ENCODE measurements around the gene GADD45B. TPM values are rescaled to one million over a fixed set of nuclear protein-coding genes. Genes with fewer than 3 reads are reported as not detected.
"Not testable (repeated sequence)": the region's sequence is repeated elsewhere in the genome, so short reads cannot be mapped to it uniquely, and the experiment has no call there.

Gene GADD45B
- total and polyA plus RNA-seq, 7 donors: 10.9 to 94.1 (median 19.3) TPM

DNA sequence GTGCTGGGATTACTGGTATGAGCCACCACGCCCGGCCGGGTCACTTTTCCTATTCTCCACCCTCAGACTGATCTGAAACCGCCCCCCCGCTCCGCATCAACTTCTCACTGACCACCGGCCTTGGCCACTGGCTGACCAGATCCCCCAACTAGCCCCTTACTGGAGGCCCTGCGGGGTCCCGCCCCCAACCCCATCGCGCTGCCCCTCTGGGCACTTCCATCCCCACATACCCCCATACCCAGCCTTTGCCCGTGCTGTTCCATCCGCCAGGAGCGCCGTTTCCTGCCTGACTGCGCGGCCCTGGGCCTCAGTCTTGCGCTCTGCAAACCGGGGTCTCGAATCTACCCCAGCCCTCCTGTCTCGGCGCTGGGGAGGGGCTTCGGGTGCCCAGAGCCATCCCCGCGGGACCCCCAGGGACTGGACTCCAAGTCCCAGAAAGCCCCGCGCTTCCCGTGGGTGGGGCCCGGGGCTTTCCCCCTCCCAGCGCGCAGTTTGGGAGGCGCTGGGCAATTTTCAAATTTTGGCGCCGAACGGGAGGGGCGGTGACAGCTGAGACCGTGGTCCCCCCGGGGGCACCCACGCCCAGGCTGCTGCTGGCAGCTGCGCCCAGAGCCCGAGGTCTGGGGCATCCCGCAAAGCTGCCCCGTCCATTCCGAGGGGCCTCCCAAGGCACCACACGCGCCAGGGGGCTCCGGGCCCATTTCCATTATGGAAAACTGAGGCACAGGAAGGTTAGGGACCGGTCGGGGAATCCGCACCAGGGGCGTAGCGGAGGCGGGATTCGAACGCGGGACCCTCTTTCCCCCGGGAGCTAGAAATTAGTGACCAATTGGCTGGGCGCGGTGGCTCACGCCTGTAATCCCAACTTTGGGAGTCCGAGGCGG is 13.9 kb upstream of the GADD45B start:
- Histone ChIP-seq H3K27me3 (ENCODE audit: insufficient read depth in 3 of 3, low read length in 2 of 3) (no peaks in the 10 kb centered on the region), H3K36me3 (ENCODE audit: insufficient read depth in 1 of 2, low read depth in 1 of 2) (no peaks in the 10 kb centered on the region), H3K27ac (no peak overlapping the region), H3K4me1 (peaks cover 8% of the 10 kb centered on the region), H3K9me3 (no peaks in the 10 kb centered on the region), H3K4me3 (peak overlapping the region; percentile 79)
- 3% methylated on average over 57 to 62 of the region's 62 CpGs for WGBS, 3 donors
- ATAC-seq (peak; percentile 36 to 73 (median 46)), DNase-seq (peak; percentile 63 to 70)
- intact Hi-C loops (cut with DNase I): no loop called here
- TF ChIP-seq, protein P1, sequence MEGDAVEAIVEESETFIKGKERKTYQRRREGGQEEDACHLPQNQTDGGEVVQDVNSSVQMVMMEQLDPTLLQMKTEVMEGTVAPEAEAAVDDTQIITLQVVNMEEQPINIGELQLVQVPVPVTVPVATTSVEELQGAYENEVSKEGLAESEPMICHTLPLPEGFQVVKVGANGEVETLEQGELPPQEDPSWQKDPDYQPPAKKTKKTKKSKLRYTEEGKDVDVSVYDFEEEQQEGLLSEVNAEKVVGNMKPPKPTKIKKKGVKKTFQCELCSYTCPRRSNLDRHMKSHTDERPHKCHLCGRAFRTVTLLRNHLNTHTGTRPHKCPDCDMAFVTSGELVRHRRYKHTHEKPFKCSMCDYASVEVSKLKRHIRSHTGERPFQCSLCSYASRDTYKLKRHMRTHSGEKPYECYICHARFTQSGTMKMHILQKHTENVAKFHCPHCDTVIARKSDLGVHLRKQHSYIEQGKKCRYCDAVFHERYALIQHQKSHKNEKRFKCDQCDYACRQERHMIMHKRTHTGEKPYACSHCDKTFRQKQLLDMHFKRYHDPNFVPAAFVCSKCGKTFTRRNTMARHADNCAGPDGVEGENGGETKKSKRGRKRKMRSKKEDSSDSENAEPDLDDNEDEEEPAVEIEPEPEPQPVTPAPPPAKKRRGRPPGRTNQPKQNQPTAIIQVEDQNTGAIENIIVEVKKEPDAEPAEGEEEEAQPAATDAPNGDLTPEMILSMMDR (IDR thresholded peaks at IDR 0.05): no peak

DNA sequence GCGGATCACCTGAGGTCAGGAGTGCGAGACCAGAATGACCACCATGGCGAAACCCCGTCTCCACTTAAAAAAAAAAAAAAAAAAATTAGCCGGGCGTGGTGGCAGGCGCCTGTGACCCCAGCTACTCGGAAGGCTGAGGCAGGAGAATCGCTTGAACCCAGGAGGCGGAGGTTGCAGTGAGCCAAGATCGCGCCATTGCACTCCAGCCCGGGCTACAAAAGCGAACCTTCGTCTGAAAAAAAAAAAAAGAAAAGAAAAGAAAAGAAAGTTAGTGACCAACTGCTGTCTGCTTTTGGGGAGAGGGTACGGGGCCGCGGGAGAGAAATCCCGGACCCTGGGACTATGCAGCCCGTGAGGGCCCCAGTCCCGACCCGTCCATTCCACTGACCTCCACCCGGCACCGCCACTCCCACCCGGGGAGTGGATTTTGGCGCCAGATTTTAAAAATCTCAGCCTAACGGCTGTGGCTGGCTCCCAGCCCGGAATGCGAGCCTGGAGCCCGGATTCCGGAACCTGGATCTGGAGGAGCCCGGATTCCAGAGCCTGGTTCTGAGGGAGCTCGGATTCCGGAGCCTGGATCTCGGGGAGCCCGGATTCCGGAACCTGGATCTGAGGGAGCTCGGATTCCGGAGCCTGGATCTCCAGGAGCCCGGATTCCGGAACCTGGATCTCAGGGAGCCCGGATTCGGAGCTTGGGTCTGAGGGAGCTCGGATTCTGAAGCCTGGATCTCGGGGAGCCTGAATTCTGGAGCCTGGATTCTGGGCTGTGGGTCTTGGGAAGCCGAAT is 13.1 kb upstream of the GADD45B start:
- WGBS, 3 donors: 5 to 11% (median 8%) methylated on average over 43 to 46 of the region's 46 CpGs
- peaks cover 8% of the 10 kb centered on the region for H3K4me1 ChIP-seq
- TF ChIP-seq, protein P1 (IDR thresholded peaks at IDR 0.05): no peak
- H3K27ac ChIP-seq: no peak overlapping the region
- peak overlapping the region; percentile 79 for H3K4me3 ChIP-seq
- H3K9me3 ChIP-seq: no peaks in the 10 kb centered on the region
- H3K27me3 ChIP-seq (ENCODE audit: insufficient read depth in 3 of 3, low read length in 2 of 3): no peaks in the 10 kb centered on the region
- peak; percentile 61 to 78 (median 67) for ATAC-seq
- DNase-seq: peak; percentile 87 to 92
- intact Hi-C loops (cut with DNase I): no loop called here
- H3K36me3 ChIP-seq (ENCODE audit: insufficient read depth in 1 of 2, low read depth in 1 of 2): no peaks in the 10 kb centered on the region

DNA sequence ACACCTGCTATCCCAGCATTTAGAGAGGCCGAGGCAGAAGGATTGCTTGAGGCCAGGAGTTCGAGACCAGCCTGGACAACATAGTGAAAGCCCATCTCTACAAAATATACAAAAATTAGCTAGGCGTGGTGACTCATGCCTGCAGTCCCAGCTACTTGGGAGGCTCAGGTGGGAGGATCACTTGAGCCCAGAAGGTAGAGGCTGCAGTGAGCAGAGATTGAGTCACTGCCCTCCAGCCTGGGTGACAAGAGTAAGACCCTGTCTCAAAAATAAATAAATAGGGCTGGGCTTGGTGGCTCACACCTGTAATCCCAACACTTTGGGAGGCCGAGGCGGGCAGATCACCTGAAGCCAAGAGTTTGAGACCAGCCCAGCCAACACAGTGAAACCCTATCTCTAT is 12.2 kb upstream of the GADD45B start:
- ATAC-seq; intact Hi-C loops (cut with DNase I); H3K27me3 ChIP-seq (ENCODE audit: insufficient read depth in 3 of 3, low read length in 2 of 3); H3K4me1 ChIP-seq; DNase-seq; H3K27ac ChIP-seq; H3K36me3 ChIP-seq (ENCODE audit: insufficient read depth in 1 of 2, low read depth in 1 of 2); H3K9me3 ChIP-seq; H3K4me3 ChIP-seq: not testable (repeated sequence)
- 94 to 98% (median 95%) methylated on average over 5 of the region's 5 CpGs for WGBS, 3 donors

DNA sequence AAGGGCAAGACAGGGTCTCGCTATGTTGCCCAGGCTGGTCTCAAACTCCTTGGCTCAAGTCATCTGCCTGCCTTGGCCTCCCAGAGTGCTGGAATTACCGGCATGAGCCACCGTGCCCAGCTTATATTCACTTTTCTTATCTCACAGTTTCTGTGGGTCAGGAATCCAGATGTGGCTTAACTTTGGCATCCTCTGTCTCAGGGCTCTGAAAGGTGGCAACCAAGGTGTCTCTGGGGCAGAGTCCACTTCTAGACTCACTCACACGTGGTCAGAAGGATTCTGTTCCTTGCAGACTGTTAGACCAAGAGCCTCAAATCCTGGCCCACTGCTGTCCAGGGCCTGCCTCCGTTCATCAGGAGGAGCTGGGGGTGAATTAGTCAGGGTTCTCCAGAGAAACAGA is 11.5 kb upstream of the GADD45B start:
- no peaks in the 10 kb centered on the region for H3K27me3 ChIP-seq (ENCODE audit: insufficient read depth in 3 of 3, low read length in 2 of 3)
- no peak overlapping the region for H3K4me3 ChIP-seq
- H3K4me1 ChIP-seq: peaks cover 8% of the 10 kb centered on the region
- intact Hi-C loops (cut with DNase I): no loop called here
- H3K36me3 ChIP-seq (ENCODE audit: insufficient read depth in 1 of 2, low read depth in 1 of 2): no peaks in the 10 kb centered on the region
- TF ChIP-seq, protein P1 (IDR thresholded peaks at IDR 0.05): no peak
- no peaks in the 10 kb centered on the region for H3K9me3 ChIP-seq
- DNase-seq (no peak), ATAC-seq (no peak)
- WGBS, 3 donors: 49 to 61% (median 55%) methylated on average over 5 of the region's 5 CpGs
- H3K27ac ChIP-seq: no peak overlapping the region

DNA sequence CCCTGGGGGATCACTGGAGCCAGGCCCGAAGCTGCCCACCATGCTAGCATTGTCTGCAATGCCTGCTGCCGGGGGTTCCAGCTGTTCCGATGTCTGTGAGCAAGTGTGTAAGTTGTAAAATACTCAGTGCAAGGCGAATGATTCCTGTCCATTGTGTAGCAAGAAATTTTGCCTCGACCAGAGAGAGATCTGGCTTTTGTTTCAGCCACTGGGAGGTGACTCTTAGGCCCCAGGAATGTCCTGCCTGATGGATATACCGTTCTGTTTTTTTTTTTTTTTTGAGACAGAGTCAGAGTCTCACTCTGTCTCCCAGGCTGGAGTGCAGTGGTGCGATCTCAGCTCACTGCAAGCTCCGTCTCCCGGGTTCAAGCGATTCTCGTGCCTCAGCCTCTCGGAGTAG is 7.3 kb upstream of the GADD45B start:
- WGBS, 3 donors: 68 to 76% (median 69%) methylated on average over 12 of the region's 12 CpGs
- intact Hi-C loops (cut with DNase I): no loop called here
- Histone ChIP-seq H3K27ac (no peak overlapping the region), H3K9me3 (no peaks in the 10 kb centered on the region), H3K4me3 (no peak overlapping the region), H3K36me3 (ENCODE audit: insufficient read depth in 1 of 2, low read depth in 1 of 2) (no peaks in the 10 kb centered on the region), H3K4me1 (no peaks in the 10 kb centered on the region), H3K27me3 (ENCODE audit: insufficient read depth in 3 of 3, low read length in 2 of 3) (no peaks in the 10 kb centered on the region)
- DNase-seq (no peak), ATAC-seq (no peak)
- TF ChIP-seq, protein P1 (IDR thresholded peaks at IDR 0.05): no peak

Measured in psoas muscle (tissue), 8 donors.